IMR-90 (cell line): Measurements from ENCODE around the gene CTRB2. TPM values are rescaled to one million over a fixed set of nuclear protein-coding genes. Genes with fewer than 3 reads are reported as not detected.
"Not testable (repeated sequence)": the region's sequence is repeated elsewhere in the genome, so short reads cannot be mapped to it uniquely, and the experiment has no call there.

Experiments used
- ATAC-seq: fragments of 200-7000 bp; cut with Tn5 transposase; 2 replicates; pipeline ENCODE4 v1.9.1; 2020; ENCODE audit warnings: low read depth, mild to moderate bottlenecking, moderate library complexity
- BruUV-seq: library from RNA; stranded (reverse); fragments of 400-500 nt; replicated peaks from 2 replicates; lab custom pipeline; 2021; lab: Mats Ljungman, UMichigan
- CTCF ChIA-PET: fragments of 300-600 bp; formaldehyde crosslinking; extraction: SDS; loops from one replicate; lab custom pipeline; 2021; ENCODE audit warnings: antibody characterized with exemption; lab: Yijun Ruan, JAX
- POLR2A ChIA-PET: fragments of 300-600 bp; sonication (Branson Sonifier 250); formaldehyde crosslinking; loops from one replicate; lab custom pipeline; 2022; ENCODE audit warnings: antibody characterized with exemption; ENCODE audit not compliant: unreplicated experiment; lab: Charles Lee
- DNase-seq: peaks from one replicate; pipeline ENCODE4 v3.0.0; 2013
- H2AFZ ChIP-seq: replicated peaks from 2 replicates; pipeline ENCODE3; 2013; ENCODE audit warnings: low read length, mild to moderate bottlenecking; ENCODE audit not compliant: poor library complexity
- H2AK5ac ChIP-seq: 2 replicates; pipeline ENCODE4 v1.6.1; 2013; ENCODE audit warnings: low read depth, low read length, inconsistent platforms
- H2AK9ac ChIP-seq: replicated peaks from 2 replicates; pipeline ENCODE3; 2013; ENCODE audit warnings: mild to moderate bottlenecking, low read depth, low read length, moderate library complexity; ENCODE audit not compliant: poor library complexity
- H2BK120ac ChIP-seq: 2 replicates; pipeline ENCODE4 v1.6.1; 2013; ENCODE audit warnings: low read depth, low read length, inconsistent platforms
- H2BK15ac ChIP-seq: 3 replicates; pipeline ENCODE4 v1.6.1; 2013; ENCODE audit warnings: low read depth, low read length, inconsistent platforms
- H2BK20ac ChIP-seq: 2 replicates; pipeline ENCODE4 v1.6.1; 2013; ENCODE audit warnings: low read depth, mild to moderate bottlenecking, inconsistent platforms, low read length, moderate library complexity
- H2BK5ac ChIP-seq: 2 replicates; pipeline ENCODE4 v1.6.1; 2013; ENCODE audit warnings: mild to moderate bottlenecking, low read depth, low read length, inconsistent platforms; ENCODE audit not compliant: poor library complexity, severe bottlenecking
- H3K14ac ChIP-seq: replicated peaks from 2 replicates; pipeline ENCODE4 v1.6.1; 2013; ENCODE audit warnings: low read depth, low read length, inconsistent platforms
- H3K18ac ChIP-seq: 2 replicates; pipeline ENCODE4 v1.6.1; 2013; ENCODE audit warnings: low read depth, low read length, control low read depth
- H3K23ac ChIP-seq: 2 replicates; pipeline ENCODE4 v1.6.1; 2013; ENCODE audit warnings: low read depth, low read length, inconsistent platforms
- H3K27ac ChIP-seq: 2 replicates; pipeline ENCODE4 v1.5.1; 2013; ENCODE audit warnings: mild to moderate bottlenecking, control low read depth, low read length; ENCODE audit not compliant: insufficient read depth
- H3K27me3 ChIP-seq: 2 replicates; pipeline ENCODE4 v1.6.1; 2013; ENCODE audit warnings: low read length; ENCODE audit not compliant: control insufficient read depth, insufficient read depth
- H3K36me3 ChIP-seq: 2 replicates; pipeline ENCODE4 v1.6.1; 2013; ENCODE audit warnings: low read length, mixed read lengths; ENCODE audit not compliant: control insufficient read depth, insufficient read depth
- H3K4ac ChIP-seq: 2 replicates; pipeline ENCODE4 v1.6.1; 2013; ENCODE audit warnings: low read depth, low read length, inconsistent platforms
- H3K4me1 ChIP-seq: 2 replicates; pipeline ENCODE4 v1.6.1; 2013; ENCODE audit warnings: low read length, mixed read lengths; ENCODE audit not compliant: control insufficient read depth, insufficient read depth
- H3K4me2 ChIP-seq: 2 replicates; pipeline ENCODE4 v1.6.1; 2013; ENCODE audit warnings: low read depth, mild to moderate bottlenecking, control low read depth, low read length, moderate library complexity
- H3K4me3 ChIP-seq: 2 replicates; pipeline ENCODE4 v1.5.1; 2013; ENCODE audit warnings: low read depth, mild to moderate bottlenecking, control low read depth, low read length, moderate library complexity; ENCODE audit not compliant: insufficient read depth
- H3K56ac ChIP-seq: 2 replicates; pipeline ENCODE4 v1.6.1; 2013; ENCODE audit warnings: low read length, inconsistent platforms; ENCODE audit not compliant: insufficient read depth; ENCODE audit errors: extremely low read depth
- H3K79me1 ChIP-seq, 2 experiments: 2 replicates each; pipeline ENCODE4 v1.6.1; 2013; ENCODE audit warnings: low read length in 2 of 2, inconsistent platforms in 1 of 2, low read depth in 1 of 2
- H3K9ac ChIP-seq: 2 replicates; pipeline ENCODE4 v1.6.1; 2013; ENCODE audit warnings: low read depth, low read length, control low read depth
- H3K9me1 ChIP-seq: 2 replicates; pipeline ENCODE4 v1.6.1; 2013; ENCODE audit warnings: low read length, inconsistent platforms; ENCODE audit not compliant: insufficient read depth
- H3K9me3 ChIP-seq: 2 replicates; pipeline ENCODE4 v1.6.1; 2013; ENCODE audit warnings: low read length; ENCODE audit not compliant: control insufficient read depth, insufficient read depth
- H4K20me1 ChIP-seq: 2 replicates; pipeline ENCODE4 v1.6.1; 2013; ENCODE audit warnings: low read length, inconsistent platforms; ENCODE audit not compliant: insufficient read depth
- H4K5ac ChIP-seq: 2 replicates; pipeline ENCODE4 v1.6.1; 2013; ENCODE audit warnings: mild to moderate bottlenecking, low read depth, low read length, control low read depth
- H4K8ac ChIP-seq, 2 experiments: 2 replicates each; pipeline ENCODE4 v1.6.1; 2013; ENCODE audit warnings: low read depth in 2 of 2, low read length in 2 of 2, control low read depth in 1 of 2, inconsistent platforms in 1 of 2
- H4K91ac ChIP-seq: 2 replicates; pipeline ENCODE4 v1.6.1; 2013; ENCODE audit warnings: low read depth, low read length, inconsistent platforms; ENCODE audit not compliant: insufficient read depth
- BHLHE40 ChIP-seq: fragments of 150-350 bp; IDR thresholded peaks from 2 replicates; pipeline ENCODE4 v1.6.1; 2016; ENCODE audit warnings: mild to moderate bottlenecking, low read depth, low read length
- SMC3 ChIP-seq: fragments of 150-350 bp; IDR thresholded peaks from 2 replicates; pipeline ENCODE4 v1.6.1; 2016; ENCODE audit warnings: low read depth, mild to moderate bottlenecking, antibody characterized with exemption, low read length, moderate library complexity
- WGBS, 2 experiments: methylation state at CpG; one replicate each; pipeline versions ENCODE4 v1.1.5 to v1.1.7; 2013; ENCODE audit warnings: missing lambda C conversion rate in 2 of 2; ENCODE audit not compliant: insufficient read length in 1 of 2; ENCODE audit errors: extremely low coverage in 2 of 2; 5-methylcytosine and 5-hydroxymethylcytosine counted together
- dilution Hi-C: fragments of 300-500 bp; cut with HindIII; formaldehyde crosslinking; loops from one replicate; pipeline ENCODE4 v1.14.3; 2018; ENCODE audit warnings: low sequenced_read_pairs; ENCODE audit not compliant: unreplicated experiment
- in situ Hi-C: fragments of 300-500 bp; cut with MboI; formaldehyde crosslinking; loops from 3 replicates; pipeline ENCODE4 v1.14.3; 2019; ENCODE audit warnings: low sequenced_read_pairs, inconsistent platforms, mixed read lengths
- intact Hi-C: fragments of 100-400 bp; cut with micrococcal nuclease; formaldehyde crosslinking; loops from 2 replicates; pipeline ENCODE4 v1.10.0; 2022
- polyA plus RNA-seq, 3 experiments: library from polyadenylated mRNA; depleted of rRNA; stranded (reverse); fragments of >200 nt; gene quantifications; 2 replicates each; pipeline ENCODE4 v1.2.3, GENCODE V29; 2012; ENCODE audit warnings: low replicate concordance in 1 of 3
- total RNA-seq: library from RNA; depleted of rRNA; stranded (reverse); fragments of >200 nt; gene quantifications from 2 replicates; pipeline ENCODE4 v1.2.3, GENCODE V29; 2012

CTRB2 gene
- total and polyA plus RNA-seq, 2 of the 4 experiments (the other 2 are of a cell fraction), result not detected

GRCh38 chr16:75224306-75225082 is 17.5 kb upstream of the CTRB2 start:
- no peak overlapping the region for H3K14ac ChIP-seq
- CTCF ChIA-PET, result no interaction called here
- H3K4ac ChIP-seq, result no peak overlapping the region
- intact Hi-C loops, result loop anchor here (2.0 kb wide), 1 partner anchor 18 kb away; the partner anchor contains the start of gene CTRB2
- H4K8ac ChIP-seq, result no peak overlapping the region
- TF ChIP-seq BHLHE40 (no peak), SMC3 (no peak)
- WGBS, 2 experiments, result 88% methylated on average over 11 of the region's 20 CpGs; no CpG with 5 or more reads in 1 of the 2 experiments
- ATAC-seq (peak; percentile 25), DNase-seq (no peak)
- H2AFZ ChIP-seq, result peak overlapping the region; percentile 58
- H3K9me3 ChIP-seq, result no peaks in the 10 kb centered on the region
- H2BK15ac ChIP-seq, result no peak overlapping the region
- peaks cover 6% of the 10 kb centered on the region; the same call in 1 of the 2 replicates for H3K9me1 ChIP-seq
- H3K4me3 ChIP-seq, result no peak overlapping the region
- no peak overlapping the region for H2BK5ac ChIP-seq
- peaks cover 0 to 32% of the 10 kb centered on the region in 2 experiments; a peak in 2 of 4 replicates for H3K79me1 ChIP-seq
- POLR2A ChIA-PET, result no interaction called here
- no peaks in the 10 kb centered on the region for H3K4me1 ChIP-seq
- H2AK5ac ChIP-seq, result no peak overlapping the region
- peaks cover 49% of the 10 kb centered on the region for H4K20me1 ChIP-seq
- no peak overlapping the region for H3K23ac ChIP-seq
- dilution Hi-C loops, result no loop called here
- in situ Hi-C loops, result loop anchor here (25.0 kb wide), 2 partner anchors 363 to 538 kb away; no protein-coding TSS in a partner anchor
- H2BK120ac ChIP-seq, result no peak overlapping the region
- H3K27me3 ChIP-seq, result no peaks in the 10 kb centered on the region
- H3K36me3 ChIP-seq, result peaks cover 21% of the 10 kb centered on the region
- no peak overlapping the region for H4K5ac ChIP-seq
- H3K9ac ChIP-seq, result no peak overlapping the region
- no peak overlapping the region for H3K27ac ChIP-seq
- H4K91ac ChIP-seq, result no peak overlapping the region
- H2AK9ac ChIP-seq, result peak overlapping the region; percentile 90
- no peak overlapping the region for H3K56ac ChIP-seq
- no peak overlapping the region for H2BK20ac ChIP-seq
- H3K18ac ChIP-seq, result no peak overlapping the region
- no TSS peak for BruUV-seq
- no peak overlapping the region for H3K4me2 ChIP-seq

- H3K14ac ChIP-seq, H2AFZ ChIP-seq, ATAC-seq, H3K4me2 ChIP-seq, H2BK20ac ChIP-seq, H3K27me3 ChIP-seq, H3K27ac ChIP-seq, POLR2A ChIA-PET, DNase-seq, H4K91ac ChIP-seq, H3K4me3 ChIP-seq, H2BK120ac ChIP-seq, H3K9me1 ChIP-seq, H4K8ac ChIP-seq, H3K9me3 ChIP-seq, H3K4me1 ChIP-seq, H3K18ac ChIP-seq, H3K36me3 ChIP-seq, H3K56ac ChIP-seq, H2BK15ac ChIP-seq, dilution Hi-C loops, H3K23ac ChIP-seq, intact Hi-C loops, CTCF ChIA-PET, BruUV-seq, H2AK5ac ChIP-seq, H2BK5ac ChIP-seq, H3K9ac ChIP-seq, H3K4ac ChIP-seq, H2AK9ac ChIP-seq, H4K5ac ChIP-seq: not testable (repeated sequence)
- Histone ChIP-seq H3K79me1 (peaks cover 0 to 18% of the 10 kb centered on the region in 2 experiments; a peak in 2 of 4 replicates), H4K20me1 (peaks cover 36% of the 10 kb centered on the region)
- WGBS, 2 experiments, result no CpG with 5 or more reads among the region's 20 CpGs
- in situ Hi-C loops, result loop anchor here (25.0 kb wide), 2 partner anchors 364 to 539 kb away; no protein-coding TSS in a partner anchor
Observed at GRCh38 chr16:75223129-75223528, 16.2 kb upstream of the CTRB2 start.
